Progenitor cell of endocrine pancreas (in vitro differentiated cells): ENCODE measurements around the gene NFATC2. TPM values are rescaled to one million over a fixed set of nuclear protein-coding genes. Genes with fewer than 3 reads are reported as not detected.

ENCODE experiments used
- DNase-seq: peaks from one replicate; pipeline ENCODE4 v3.0.0; 2021; ENCODE audit warnings: low spot score; ENCODE audit not compliant: unreplicated experiment
- H3K27ac Mint-ChIP-seq: 2 replicates; pipeline ENCODE4 v1.8.0; 2021; ENCODE audit warnings: mild to moderate bottlenecking, moderate library complexity, mixed read lengths
- H3K27me3 Mint-ChIP-seq: 2 replicates; pipeline ENCODE4 v1.8.0; 2021; ENCODE audit warnings: mixed read lengths
- H3K36me3 Mint-ChIP-seq: 2 replicates; pipeline ENCODE4 v1.8.0; 2022; ENCODE audit warnings: mixed read lengths; ENCODE audit not compliant: insufficient read depth
- H3K4me1 Mint-ChIP-seq: 2 replicates; pipeline ENCODE4 v1.8.0; 2021; ENCODE audit warnings: low read depth, mixed read lengths
- H3K4me3 Mint-ChIP-seq: 2 replicates; pipeline ENCODE4 v1.8.0; 2021; ENCODE audit warnings: low read depth, mild to moderate bottlenecking, moderate library complexity, mixed read lengths
- H3K9me3 Mint-ChIP-seq: 2 replicates; pipeline ENCODE4 v1.8.0; 2021; ENCODE audit warnings: low read depth, mixed read lengths
- CTCF ChIP-seq: fragments of 200-600 bp; sonication (generic); IDR thresholded peaks from one replicate; pipeline ENCODE4 v1.5.0; 2021; ENCODE audit warnings: antibody characterized with exemption, mild to moderate bottlenecking; ENCODE audit not compliant: unreplicated experiment
- microRNA-seq: library from miRNA; unstranded; fragments of <30 nt; microRNA quantifications from one replicate; pipeline ENCODE4 v1.1.0, GENCODE V29; 2020; ENCODE audit warnings: borderline number of aligned reads; ENCODE audit not compliant: unreplicated experiment
- total RNA-seq: library from RNA; stranded (reverse); gene quantifications from 2 replicates; pipeline ENCODE4 v1.2.1, GENCODE V29; 2021

Gene NFATC2
- total RNA-seq, 1 donor from 2014 or later = 11.2 TPM

GRCh38 chr20:51337126-51337805 is 205.3 kb downstream of the NFATC2 start:
- no peaks in the 10 kb centered on the region for H3K9me3 Mint-ChIP-seq
- TF ChIP-seq CTCF = no peak
- no peaks in the 10 kb centered on the region for H3K36me3 Mint-ChIP-seq
- no peak overlapping the region for H3K4me3 Mint-ChIP-seq
- H3K27me3 Mint-ChIP-seq = peaks cover 9% of the 10 kb centered on the region
- no peak for DNase-seq
- no peaks in the 10 kb centered on the region for H3K4me1 Mint-ChIP-seq
- H3K27ac Mint-ChIP-seq = no peak overlapping the region

Small RNA genes lying within 50 kb of the gene (microRNA-seq; reads per million reads assigned to microRNA genes)
- 13.1 reads per million, percentile 23 among the genes with 10 or more reads in this experiment for gene MIR3194

Other genes with a start within 250 kb of the NFATC2 start
- 81.2 and 88.1 TPM in 2 replicates for gene ATP9A, start 225.7 kb upstream of the NFATC2 start, total RNA-seq